Parathyroid adenoma (tissue), 2 donors: ENCODE results near the gene SOX18.

Source experiments
- H2AFZ ChIP-seq: fragments of 300-600 bp; sonication (generic); one replicate; pipeline ENCODE4 v1.7.0; 2017; ENCODE audit warnings: antibody characterized with exemption, mild to moderate bottlenecking
- H3K27ac ChIP-seq: fragments of 300-600 bp; sonication (generic); one replicate; pipeline ENCODE4 v1.7.0; 2017
- H3K27me3 ChIP-seq: fragments of 300-600 bp; sonication (generic); one replicate; pipeline ENCODE4 v1.7.0; 2017; ENCODE audit warnings: low read length; ENCODE audit not compliant: control insufficient read depth, insufficient read depth
- H3K36me3 ChIP-seq: fragments of 300-600 bp; sonication (generic); one replicate; pipeline ENCODE4 v1.7.0; 2017; ENCODE audit warnings: low read length; ENCODE audit not compliant: control insufficient read depth, insufficient read depth
- H3K4me1 ChIP-seq: fragments of 300-600 bp; sonication (generic); one replicate; pipeline ENCODE4 v1.7.0; 2017; ENCODE audit warnings: control low read depth
- H3K4me2 ChIP-seq: fragments of 300-600 bp; sonication (generic); one replicate; pipeline ENCODE4 v1.7.0; 2017; ENCODE audit warnings: low read length
- H3K4me3 ChIP-seq: fragments of 300-600 bp; sonication (generic); one replicate; pipeline ENCODE4 v1.7.0; 2017; ENCODE audit warnings: low read depth, low read length
- H3K79me2 ChIP-seq: fragments of 300-600 bp; sonication (generic); one replicate; pipeline ENCODE4 v1.7.0; 2017; ENCODE audit warnings: control low read depth
- H3K9ac ChIP-seq: fragments of 300-600 bp; sonication (generic); one replicate; pipeline ENCODE4 v1.7.0; 2017; ENCODE audit warnings: mild to moderate bottlenecking
- H3K9me3 ChIP-seq: fragments of 300-600 bp; sonication (generic); one replicate; pipeline ENCODE4 v1.7.0; 2017; ENCODE audit warnings: low read length; ENCODE audit not compliant: control insufficient read depth
- TF ChIP-seq, protein P1 (sequence below): fragments of 300-600 bp; sonication (generic); IDR thresholded peaks from one replicate; pipeline ENCODE4 v1.7.0; 2017; ENCODE audit warnings: antibody characterized with exemption, mild to moderate bottlenecking
- donor health status: primary hyperparathyroidism.

SOX18 gene

DNA sequence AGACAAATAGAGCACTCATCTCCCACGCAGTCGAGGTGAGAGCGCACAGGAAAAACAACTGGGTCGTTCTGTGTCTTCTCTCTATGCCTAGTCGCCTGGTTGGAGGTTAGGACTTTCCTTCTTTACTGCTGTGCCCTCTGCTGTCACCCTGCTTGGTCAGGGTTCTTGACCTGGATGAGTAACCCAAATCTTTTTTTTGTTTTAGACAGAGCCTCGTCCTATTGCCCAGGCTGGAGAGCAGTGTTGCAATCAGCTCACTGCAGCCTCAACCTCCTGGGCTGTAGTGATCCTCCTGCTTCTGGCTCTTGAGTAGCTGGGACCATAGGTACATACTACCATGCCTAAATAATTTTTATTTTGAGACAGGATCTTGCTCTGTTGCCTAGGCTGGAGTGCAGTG, 44.0 kb downstream of the SOX18 start:
- Histone ChIP-seq H3K4me1 (no peaks in the 10 kb centered on the region), H3K27me3 (no peaks in the 10 kb centered on the region), H3K27ac (no peak overlapping the region), H3K36me3 (no peaks in the 10 kb centered on the region), H2AFZ (no peak overlapping the region), H3K79me2 (peaks cover 44% of the 10 kb centered on the region), H3K4me2 (no peak overlapping the region), H3K9me3 (no peaks in the 10 kb centered on the region), H3K9ac (no peak overlapping the region), H3K4me3 (no peak overlapping the region)
- TF ChIP-seq, protein P1, sequence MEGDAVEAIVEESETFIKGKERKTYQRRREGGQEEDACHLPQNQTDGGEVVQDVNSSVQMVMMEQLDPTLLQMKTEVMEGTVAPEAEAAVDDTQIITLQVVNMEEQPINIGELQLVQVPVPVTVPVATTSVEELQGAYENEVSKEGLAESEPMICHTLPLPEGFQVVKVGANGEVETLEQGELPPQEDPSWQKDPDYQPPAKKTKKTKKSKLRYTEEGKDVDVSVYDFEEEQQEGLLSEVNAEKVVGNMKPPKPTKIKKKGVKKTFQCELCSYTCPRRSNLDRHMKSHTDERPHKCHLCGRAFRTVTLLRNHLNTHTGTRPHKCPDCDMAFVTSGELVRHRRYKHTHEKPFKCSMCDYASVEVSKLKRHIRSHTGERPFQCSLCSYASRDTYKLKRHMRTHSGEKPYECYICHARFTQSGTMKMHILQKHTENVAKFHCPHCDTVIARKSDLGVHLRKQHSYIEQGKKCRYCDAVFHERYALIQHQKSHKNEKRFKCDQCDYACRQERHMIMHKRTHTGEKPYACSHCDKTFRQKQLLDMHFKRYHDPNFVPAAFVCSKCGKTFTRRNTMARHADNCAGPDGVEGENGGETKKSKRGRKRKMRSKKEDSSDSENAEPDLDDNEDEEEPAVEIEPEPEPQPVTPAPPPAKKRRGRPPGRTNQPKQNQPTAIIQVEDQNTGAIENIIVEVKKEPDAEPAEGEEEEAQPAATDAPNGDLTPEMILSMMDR = no peak

DNA sequence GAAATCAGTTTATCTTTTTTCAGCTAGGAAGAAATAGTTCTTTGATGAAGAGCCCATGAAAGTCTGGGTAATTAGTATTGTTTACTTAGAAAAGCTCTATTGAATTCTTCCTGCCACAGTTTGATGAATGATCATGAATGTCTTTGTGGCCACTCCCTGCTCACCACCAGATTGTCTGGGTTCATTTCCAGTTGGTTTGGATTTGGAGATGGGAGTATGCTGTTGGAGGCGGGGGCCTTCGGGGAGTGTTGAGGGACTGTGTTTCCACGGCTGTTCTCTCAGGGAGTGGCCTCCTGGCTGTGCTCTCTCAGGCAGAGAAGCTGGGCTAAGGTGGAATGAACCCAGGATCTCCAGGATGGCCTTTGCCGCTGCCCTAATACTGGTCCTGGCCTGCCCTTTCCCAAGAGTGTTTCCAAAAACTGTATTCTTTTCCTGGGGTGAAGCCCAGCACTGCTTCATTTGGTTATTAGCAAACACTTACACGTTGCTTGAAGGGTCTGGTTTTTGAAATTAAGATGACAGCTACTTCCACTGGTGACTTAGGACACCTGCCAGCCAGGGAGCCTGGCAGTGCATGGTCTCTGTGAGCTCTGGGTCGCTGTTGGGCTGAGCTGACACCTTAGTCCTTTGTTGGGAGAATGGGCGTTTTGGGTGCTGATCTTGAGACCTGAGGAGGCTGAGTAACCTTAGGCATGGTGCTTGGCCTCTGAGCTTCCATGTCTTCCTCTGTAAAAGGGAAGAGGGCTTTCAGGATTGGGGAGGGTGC, 45.3 kb downstream of the SOX18 start:
- peaks cover 37% of the 10 kb centered on the region for H3K79me2 ChIP-seq
- no peaks in the 10 kb centered on the region for H3K9me3 ChIP-seq
- H3K4me1 ChIP-seq = no peaks in the 10 kb centered on the region

DNA sequence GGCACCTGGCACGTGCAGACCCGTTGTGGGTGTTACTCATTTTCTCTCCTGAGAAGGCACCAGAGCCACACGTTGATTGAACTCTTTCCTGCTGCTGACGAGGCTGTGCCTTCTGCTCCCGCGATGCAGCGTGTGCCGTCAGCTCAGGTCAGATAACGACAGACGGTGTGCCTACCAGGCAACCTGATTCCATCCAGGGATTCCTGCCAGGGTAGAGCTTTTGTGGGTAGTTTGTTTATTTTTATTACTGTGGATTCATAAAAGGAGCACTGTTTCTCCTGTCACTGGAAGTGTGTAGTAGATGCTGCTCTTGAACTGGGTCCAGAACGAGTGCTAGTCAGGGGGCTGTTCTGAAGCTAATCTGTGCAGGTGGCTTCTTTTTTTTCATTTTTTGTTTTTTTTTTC, 47.8 kb downstream of the SOX18 start:
- H3K9ac ChIP-seq = no peak overlapping the region
- H3K36me3 ChIP-seq = no peaks in the 10 kb centered on the region
- H3K9me3 ChIP-seq = no peaks in the 10 kb centered on the region
- H2AFZ ChIP-seq = no peak overlapping the region
- TF ChIP-seq, protein P1 = no peak
- H3K4me3 ChIP-seq = no peak overlapping the region
- H3K79me2 ChIP-seq = peaks cover 21% of the 10 kb centered on the region
- H3K4me2 ChIP-seq = no peak overlapping the region
- H3K27me3 ChIP-seq = no peaks in the 10 kb centered on the region
- H3K4me1 ChIP-seq = no peaks in the 10 kb centered on the region
- H3K27ac ChIP-seq = no peak overlapping the region

More for the DNA sequence above, 45.3 kb downstream of the SOX18 start:
- H3K27me3 ChIP-seq = no peaks in the 10 kb centered on the region
- H2AFZ ChIP-seq = no peak overlapping the region
- H3K27ac ChIP-seq = no peak overlapping the region
- TF ChIP-seq, protein P1 = no peak
- no peaks in the 10 kb centered on the region for H3K36me3 ChIP-seq
- no peak overlapping the region for H3K9ac ChIP-seq
- H3K4me3 ChIP-seq = no peak overlapping the region
- no peak overlapping the region for H3K4me2 ChIP-seq

DNA sequence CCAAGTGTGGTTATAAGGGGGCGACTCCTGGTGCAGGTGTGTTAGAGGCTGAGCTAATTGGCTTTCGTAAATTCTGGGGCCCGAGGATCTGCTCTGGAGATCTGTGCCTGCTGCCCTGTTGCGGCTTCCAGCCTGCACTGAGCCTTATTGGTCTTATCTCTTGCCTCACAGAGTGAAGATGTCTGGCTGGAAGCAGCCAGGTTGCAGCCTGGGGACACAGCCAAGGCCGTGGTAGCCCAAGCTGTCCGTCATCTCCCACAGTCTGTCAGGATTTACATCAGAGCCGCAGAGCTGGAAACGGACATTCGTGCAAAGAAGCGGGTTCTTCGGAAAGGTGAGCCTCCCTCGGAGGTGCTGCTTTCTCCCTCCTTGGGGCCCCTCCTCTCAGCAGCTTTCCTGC, 48.5 kb downstream of the SOX18 start:
- TF ChIP-seq, protein P1 = no peak
- Histone ChIP-seq H3K79me2 (peaks cover 16% of the 10 kb centered on the region), H3K4me1 (no peaks in the 10 kb centered on the region), H3K4me2 (no peak overlapping the region), H3K36me3 (no peaks in the 10 kb centered on the region), H2AFZ (no peak overlapping the region), H3K9me3 (no peaks in the 10 kb centered on the region), H3K27me3 (no peaks in the 10 kb centered on the region), H3K4me3 (no peak overlapping the region), H3K9ac (no peak overlapping the region), H3K27ac (no peak overlapping the region)
